Measurements from ENCODE around the gene SPECC1L.

The SPECC1L gene

DNA sequence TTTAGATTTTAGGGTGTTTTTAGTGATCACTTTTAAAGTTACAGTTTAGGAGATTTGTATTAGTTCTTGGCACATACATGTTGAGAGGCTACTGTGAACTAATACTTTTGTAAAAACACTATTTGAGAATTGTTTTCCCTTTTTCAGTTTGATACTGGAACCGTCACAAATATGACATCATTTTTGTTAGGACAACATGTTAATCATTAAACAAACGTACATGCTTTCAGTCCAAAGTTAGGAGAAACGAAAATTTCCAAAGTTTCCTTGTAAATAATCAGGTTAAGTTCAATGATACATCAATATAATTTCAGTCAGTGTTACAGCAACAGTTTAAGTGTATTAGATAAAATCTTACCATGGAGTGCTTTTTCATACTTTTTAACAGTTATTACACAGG lies 53.1 kb downstream of the SPECC1L start:
- no peak for DNase-seq

DNA sequence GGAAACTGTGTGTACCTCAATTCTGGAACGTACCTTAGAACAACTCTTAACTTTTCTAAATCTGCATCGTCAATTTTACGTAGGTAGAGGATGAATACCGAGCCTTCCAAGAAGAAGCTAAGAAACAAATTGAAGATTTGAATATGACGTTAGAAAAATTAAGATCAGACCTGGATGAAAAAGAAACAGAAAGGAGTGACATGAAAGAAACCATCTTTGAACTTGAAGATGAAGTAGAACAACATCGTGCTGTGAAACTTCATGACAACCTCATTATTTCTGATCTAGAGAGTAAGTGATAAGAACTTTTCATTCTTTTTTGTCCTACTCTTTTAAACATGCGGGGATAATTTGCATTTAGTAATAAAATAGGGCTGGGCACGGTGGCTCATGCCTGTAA lies 53.5 kb downstream of the SPECC1L start:
- DNase-seq: no peak

DNA sequence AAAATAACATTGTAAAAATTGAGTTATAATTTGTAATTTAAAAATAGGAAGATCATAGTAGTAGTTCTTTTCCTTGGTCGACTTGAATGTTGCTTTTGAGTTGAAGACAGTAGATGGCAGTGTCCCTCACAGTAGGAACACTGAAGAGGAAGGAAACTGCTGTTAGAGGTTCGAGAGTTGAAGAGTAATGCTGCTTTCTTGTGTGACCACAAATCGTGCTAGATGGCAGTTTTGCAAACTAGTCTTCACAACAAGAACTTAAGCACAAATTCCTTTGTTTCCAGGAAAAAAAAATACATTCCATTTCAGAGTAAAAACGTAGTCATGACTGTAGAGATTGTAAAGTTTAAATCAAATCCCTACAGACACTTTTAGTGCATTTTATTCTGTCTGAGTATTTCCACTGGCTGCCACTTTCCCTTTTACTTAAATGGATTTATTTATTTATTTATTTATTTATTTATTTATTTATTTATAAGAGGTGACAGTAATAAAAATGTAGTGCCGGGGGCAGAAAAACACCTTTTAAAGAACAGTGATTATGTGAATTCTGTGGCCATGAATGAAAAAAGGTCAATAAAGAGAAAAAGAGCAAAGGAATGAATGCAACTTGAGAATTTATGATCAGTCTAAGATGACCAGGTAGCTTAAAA lies 54.6 kb downstream of the SPECC1L start:
- no peak for DNase-seq

DNA sequence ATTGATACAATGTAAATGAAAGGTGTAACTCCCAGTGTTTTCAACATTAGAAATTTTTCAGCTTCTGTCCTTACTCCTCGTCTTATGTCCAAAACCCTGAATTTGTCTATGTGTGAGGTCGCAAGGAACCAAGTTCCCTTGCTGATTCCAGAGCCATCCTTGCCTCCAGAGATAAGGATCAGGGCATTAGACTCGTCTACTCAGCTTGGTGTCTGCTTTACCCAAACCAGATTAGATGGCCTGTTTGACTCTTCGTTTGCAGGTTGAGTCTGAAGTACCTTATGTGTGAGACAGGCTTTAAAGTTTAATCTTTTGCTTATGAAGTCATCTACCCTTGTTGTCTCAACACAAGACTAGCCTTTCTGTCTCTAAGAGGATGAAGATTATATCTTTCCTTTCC lies 55.6 kb downstream of the SPECC1L start:
- no peak for DNase-seq

DNA sequence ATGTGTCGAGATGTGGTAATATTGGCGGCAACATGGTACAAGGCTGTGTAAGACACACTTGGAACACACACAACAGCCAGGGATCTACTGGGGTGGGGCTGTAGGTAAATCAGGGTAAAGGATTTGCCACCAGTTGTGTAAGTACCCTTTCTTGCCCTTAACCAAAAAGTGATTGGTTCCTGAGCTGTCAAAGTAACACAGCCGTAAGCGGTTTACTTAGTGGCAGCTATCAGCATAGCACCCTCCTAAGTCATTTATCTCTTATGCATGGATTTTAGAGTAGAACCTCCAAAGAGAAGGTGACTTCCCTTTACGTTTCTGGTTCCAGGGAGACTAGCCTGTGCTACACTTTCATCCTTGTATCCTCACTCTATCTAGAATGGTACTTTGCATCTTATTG lies 57.2 kb downstream of the SPECC1L start:
- DNase-seq: no peak

DNA sequence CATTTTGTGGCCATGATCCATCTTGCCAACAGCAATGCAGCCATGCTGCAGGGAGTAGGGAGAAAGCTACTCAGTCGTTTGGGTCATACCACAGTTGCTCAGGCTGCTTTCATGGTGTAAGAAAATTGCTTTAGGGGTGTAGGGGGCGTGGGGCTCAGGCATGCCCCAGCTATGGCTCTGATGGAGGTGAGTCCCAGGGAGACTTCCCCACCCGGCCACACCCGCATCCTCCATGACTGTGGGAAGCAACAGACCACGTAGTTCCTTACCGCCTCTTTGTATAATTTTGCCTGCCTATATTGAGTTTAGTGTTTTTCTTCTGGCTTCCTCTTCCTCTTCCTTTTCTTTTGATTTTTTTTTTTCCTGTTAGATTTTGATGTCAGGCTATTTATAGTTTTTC lies 58.8 kb downstream of the SPECC1L start:
- DNase-seq: no peak

DNA sequence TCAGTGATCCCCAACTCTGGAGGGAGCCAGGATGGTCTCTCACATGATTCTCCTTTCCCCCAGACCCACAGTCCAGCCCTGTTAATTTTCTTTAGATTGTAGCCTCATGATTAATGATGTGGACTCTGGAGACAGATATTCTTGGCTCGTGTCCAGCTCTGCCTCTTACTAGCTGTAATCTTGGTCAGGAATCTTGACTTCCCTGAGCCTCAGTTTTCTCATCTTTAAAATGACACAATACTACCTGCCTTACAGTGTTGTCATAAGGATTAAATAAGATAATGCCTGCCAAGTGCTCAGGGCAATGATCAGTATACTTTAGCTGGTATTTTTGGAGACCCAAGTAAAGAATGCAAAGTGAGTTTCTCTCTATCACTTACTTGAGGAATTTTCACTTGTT lies 60.0 kb downstream of the SPECC1L start:
- no peak for DNase-seq

DNA sequence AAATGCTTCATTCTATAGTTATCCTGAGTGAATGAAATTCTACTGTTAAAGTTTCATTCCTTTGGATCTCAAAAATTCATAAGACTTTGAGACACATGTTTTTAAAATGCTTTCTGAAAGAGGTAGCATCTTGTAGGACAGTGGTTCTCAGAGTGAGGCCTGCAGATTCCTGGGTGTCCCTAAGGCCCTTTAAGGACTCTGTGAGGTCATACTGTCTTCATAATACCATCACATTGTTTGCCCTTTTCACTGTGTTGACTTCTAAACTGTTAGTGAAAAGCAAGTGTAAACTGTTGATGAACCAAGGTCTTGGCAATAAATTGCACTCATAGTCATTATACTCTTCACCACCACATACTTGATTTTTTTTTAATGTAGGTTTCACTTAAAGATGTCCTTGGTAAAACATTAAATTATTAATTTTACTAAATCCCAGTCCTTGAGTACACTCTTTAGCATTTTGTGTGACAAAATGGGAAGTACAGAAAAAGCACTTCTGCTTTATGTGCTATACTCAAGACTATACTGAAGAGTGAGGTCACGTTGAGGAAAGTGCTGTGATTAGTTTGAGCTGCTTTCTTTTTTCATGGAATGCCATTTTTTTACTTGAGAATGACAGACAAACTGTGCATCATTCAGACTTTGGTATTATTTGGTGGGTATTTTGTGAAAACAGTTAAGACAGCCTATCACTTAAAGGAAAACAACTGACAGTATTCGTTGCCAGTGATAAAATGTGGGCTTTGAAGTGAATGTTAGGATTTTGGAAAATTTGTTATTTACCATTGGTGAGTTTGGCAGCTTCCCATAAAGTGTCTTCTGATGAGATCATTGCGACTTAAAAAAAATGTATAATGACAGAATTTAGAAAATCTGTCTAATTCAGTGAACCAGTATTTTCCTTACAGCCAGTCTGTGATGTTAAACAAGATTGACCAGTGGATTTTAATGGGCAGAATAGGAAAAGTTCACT lies 61.1 kb downstream of the SPECC1L start:
- DNase-seq: no peak

DNA sequence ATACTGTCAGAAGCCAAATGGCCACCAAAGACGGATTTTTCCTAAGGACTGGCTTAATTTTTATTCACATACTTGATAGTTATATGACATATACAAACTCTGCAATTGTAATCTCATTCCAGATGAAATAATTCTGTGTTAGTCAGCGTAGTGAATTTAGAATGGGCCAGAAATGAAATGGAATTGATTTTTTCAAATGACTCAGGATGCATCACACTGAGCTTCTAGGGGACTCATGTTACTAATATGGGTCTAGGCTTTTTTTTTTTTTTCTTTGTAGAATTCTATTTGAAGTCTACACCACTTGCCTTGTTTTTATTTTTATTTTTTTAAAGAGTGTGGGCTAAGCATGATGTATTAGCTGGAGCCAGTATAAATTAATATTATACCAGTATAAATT lies 62.7 kb downstream of the SPECC1L start:
- DNase-seq: no peak

DNA sequence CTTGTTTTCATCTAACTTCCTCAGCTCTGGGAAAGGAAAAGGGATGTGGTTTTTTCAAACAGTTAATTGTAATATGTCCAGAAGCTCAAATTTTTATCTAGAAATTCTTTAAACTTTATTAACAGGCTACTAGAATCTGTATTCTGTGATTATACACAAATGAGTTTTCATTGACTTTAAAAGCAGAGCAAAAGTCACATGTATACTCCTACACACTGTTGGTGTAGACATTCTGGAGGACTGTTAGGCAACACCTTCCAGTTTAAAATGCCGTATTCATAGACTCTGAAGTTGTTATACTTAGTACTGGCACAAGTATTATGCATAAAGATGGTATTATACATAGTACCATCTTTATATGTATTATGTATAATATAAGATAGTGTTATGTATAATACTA lies 64.9 kb downstream of the SPECC1L start:
- no peak for DNase-seq

DNA sequence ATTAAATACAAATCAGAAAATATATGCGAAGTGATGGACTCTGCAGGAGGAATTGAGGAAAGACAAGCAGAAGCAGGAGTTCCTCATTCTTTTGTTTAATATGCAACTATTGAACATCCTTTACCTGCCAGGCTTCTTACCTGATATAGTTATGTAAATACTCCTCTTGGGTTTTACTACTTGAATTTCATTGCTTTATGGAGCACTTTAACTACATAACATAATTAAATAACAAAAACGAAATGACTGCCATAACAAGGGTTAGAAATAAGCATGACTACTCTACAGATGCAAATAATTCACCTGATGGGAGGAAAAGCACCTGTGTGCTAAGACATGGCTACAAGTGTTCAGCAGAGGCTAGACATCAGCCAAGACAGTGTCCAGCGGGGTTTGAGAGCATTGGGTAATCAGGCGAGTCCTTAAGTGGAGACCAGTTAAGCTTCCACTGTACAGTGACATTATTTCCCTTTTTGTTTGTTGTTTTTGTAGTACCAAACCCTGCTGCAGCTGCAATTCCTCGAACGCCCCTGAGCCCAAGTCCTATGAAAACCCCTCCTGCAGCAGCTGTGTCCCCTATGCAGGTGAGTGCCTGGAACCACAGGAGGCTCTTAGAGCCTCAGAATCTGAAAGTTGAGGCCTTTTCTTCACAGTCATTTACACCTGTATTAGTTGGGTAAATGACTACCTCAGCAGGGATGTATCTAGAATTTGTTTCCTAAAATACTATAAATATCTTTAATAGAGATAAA lies 67.4 kb downstream of the SPECC1L start:
- DNase-seq: no peak

DNA sequence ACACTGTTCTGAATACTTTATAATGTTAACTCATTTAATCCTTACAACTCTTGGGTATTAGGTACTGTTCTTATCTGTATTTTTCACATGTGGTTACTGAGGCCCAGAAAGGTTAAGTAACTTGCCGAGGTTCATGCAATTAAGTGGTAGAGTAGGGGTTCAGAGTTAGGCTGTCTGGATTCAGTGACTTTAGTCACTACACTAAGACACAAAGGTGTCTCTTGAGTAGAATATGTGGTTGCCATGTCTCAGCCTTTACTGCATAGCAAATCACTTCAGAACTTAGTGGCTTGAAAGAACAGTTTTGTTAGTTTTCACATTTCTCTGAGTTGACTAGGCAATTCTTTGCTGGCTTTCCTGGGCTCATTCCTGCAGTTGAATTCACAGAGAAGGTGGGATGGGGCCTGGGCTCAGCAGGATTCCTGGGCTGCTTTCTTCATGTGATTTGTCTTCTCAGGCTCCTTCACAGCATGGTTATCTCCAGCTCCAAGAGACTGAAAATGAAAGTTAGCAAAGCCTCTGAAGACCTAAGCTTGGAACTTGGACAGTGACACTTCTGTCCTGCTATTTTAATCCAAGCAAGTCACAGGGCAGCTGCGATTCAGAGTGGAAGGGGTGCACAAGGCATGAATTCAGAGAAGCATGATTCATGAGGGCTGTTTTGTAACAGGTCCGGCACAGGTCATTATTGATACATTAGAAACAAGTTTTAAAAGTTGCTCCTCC lies 68.3 kb downstream of the SPECC1L start:
- DNase-seq: no peak

DNA sequence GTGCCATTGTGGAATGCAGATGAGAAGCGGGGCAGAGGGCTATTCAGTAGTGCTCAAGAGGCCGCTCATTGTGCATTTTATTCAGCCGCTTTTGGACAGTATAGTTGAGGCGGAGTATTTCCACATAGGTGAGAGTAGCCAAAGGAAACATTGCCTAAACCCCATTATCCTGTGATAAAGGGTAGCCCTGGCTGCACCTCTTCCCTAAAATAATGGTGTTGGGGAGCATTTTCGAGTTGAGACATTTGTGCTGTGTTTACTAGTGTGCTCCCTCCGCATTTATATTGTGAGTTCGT lies 68.8 kb downstream of the SPECC1L start:
- DNase-seq: no peak

DNA sequence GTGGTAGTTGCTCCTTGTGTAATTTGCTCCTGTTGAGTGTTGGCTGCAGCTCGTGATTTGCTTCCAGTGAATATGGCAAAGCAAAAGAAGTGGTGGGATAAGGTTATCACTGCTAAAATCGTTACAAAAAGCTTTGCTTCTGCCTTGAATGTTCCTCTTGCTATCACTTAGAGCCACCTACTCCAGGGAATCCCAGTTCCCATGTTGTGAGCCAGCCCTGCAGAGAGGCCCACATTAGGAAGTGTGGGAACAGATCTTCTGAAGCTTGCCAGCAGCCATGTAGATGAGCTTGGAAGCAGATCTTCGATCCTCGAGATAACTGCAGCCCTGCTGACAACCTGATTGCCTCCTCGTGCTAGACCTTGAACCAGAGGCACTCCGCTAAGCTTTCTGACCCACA lies 71.0 kb downstream of the SPECC1L start:
- DNase-seq: no peak

DNA sequence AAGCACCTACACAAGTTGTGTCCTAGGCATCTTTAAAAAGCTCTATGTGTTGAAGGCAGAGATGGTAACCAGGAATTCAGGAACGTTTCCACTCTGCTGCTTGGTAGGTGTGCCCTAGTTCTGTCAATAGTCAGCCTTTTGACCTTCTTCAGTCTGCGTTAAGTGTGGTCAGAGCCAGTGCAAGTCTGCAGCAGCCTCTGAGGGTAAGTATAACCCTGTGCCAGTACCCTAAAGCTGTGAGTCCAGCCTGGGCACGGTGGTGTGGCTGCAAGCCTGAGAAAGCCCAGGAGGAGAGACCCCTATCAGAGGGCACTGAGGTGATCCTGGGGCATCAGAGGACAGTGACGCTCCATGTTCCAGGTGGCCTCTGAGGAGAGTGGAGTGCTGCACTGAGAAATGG lies 80.0 kb downstream of the SPECC1L start:
- no peak for DNase-seq

DNA sequence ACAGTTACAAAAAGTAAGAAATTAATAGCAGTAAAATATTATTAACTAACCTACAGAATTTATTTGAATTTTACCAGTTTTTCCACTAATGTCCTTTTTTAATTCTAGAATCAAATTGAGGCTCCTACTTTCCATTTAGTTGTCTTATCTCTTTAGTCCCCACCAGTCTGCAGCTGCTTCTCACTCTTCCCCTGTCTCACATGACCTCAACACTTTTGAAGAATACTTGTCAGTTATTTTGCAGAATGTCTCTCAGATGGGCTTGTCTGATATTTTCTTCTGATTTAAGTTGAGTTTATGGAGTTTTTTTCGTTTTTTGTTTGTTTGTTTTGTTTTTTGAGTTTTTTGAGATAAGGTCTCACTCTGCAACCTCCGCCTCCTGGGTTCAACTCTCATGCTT lies 82.5 kb downstream of the SPECC1L start:
- DNase-seq: no peak

DNA sequence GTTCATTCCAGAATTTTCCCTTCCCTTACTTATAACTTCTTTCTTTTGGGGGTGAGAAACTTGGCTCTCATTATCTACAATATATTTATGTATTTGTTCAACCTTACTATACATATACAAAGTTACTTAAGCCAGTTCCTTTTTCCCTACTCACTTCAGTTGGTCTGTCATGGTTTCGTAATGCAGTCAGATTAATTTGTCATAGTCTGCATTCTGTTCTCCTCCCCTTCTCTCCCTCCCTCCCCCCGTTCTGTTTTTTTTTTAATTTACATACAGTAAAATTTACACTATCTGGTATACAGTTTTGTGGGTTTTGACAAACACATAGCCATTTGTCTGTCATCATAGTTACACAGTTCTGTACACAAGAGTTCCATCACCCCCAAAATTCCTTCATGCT lies 84.9 kb downstream of the SPECC1L start:
- no peak for DNase-seq

DNA sequence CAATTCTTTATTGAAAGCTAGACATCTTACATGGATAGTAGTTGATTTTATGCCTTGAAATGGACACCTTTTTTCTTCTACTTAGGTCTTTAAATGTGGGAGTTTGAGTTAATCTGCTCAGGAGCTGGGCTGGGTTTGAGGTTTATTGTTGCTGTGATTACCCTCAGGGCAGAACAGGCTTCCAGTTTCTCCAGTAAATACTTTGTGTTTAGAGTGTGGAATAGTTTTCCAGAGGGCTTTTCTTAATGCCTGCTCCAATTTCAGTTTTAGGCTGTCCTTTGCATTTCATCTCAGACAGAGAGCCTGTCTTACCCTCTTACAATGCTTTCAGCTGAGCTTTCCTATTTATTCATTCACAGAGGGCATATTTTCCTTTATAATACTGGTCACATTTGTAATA lies 86.9 kb downstream of the SPECC1L start:
- DNase-seq: no peak

DNA sequence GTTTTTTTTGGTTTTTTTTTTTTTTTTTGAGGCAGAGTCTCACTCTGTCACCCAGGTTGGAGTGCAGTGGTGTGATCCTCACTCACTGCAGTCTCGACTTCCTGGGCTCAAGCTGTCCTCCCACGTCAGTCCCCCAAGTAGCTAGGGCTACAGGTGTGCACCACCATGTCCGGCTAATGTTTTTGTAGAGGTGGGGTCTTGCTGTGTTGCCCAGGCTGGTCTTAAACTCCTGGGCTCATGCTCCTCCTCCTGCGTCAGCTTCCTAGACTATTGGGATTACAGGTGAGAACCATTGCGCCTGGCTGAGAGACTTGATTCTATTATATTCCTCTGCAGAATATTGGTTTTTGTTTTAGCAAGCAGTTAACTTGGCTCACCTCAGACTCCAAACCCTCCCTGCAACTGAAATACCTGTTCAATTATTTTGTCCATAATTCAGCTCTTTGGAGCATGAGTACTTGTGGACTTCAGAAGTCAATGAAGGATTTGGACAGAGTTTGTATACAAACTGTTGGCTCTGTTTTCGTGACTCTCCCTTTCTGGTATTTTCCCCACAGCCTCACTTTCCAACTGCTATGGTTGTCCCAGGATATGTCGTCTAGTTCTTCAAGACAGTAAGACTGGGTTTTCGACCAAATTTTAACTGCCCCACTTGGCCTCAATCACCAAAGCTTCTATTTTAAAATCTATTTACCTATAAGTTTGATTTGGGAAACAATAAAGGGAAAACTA lies 87.6 kb downstream of the SPECC1L start:
- DNase-seq: no peak

DNA sequence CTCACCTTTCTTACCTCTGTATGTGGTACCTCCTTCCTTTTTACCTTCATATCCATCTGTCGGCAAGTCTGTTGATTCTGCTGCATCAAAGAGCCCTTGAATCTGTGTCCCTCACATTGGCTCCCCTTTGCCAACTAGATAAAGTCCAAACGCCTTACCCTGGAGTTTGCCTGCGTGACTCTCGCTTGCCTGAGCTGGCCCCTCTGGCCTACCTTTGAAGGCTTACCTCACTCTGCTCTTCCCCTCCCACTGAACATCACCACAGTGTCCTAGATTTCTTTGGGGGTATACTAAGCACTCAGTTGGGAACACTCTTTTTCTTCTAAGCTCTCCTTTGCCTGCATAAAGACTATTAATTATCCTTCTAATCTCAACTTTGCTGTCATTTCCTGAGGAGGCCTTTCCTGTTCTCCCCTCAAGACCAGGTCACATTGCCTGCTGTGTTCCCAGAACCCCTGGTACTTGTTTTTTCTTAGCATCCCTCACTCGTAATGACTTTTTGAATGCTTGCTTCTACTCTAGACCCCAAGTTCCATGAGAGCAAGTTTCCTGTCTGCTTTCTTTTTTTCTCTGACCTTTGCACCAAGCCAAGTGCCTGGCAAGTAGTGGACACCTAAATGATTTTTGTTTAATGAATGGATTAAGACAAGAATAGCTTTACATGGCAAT lies 89.0 kb downstream of the SPECC1L start:
- DNase-seq: no peak

DNA sequence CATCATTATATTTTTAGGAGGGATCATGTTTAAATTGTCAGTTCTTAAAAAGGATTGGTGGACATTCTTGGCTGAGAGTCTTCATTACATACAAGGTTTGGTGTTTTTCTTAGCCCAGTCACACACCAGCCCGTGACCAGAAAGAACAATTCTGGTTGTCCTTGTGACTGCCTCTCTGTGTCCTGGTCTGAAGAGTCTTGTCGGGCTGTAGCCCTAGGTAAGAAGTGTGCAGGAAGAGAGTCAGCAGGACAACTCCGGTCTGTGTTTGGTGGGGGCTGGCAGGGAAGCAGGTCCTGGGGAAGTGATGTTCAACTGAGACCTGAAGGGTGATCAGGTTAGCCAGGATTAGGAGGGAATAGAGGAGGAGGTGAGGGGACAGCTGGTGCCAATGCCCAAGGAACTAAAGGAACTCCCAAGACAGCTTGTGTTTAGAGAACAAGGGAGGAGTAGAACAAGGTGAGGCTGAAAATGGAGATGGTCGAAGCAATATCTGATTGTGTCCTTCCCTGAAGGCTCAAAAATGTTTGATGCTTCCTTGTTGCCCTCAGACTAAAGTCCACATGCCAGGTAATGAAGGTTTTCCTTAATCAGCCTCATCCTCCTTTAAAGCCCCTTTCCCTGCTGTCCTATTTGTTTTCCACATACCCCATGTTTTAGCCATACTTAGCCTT lies 91.5 kb downstream of the SPECC1L start:
- no peak for DNase-seq
